BJ (cell line): ENCODE measurements around the gene METTL5. TPM values are rescaled to one million over a fixed set of nuclear protein-coding genes. Genes with fewer than 3 reads are reported as not detected.
"Not testable (repeated sequence)": the region's sequence is repeated elsewhere in the genome, so short reads cannot be mapped to it uniquely, and the experiment has no call there.

Experiments
- CTCF ChIA-PET: fragments of 350-600 bp; formaldehyde crosslinking; extraction: SDS; loops from one replicate; lab custom pipeline; 2021; ENCODE audit warnings: antibody characterized with exemption, inconsistent platforms; lab: Yijun Ruan, JAX
- POLR2A ChIA-PET: fragments of 300-600 bp; sonication (Branson Sonifier 250); formaldehyde crosslinking; extraction: SDS; loops from one replicate; lab custom pipeline; 2021; ENCODE audit warnings: antibody characterized with exemption; lab: Charles Lee
- DNase-seq: peaks from one replicate; pipeline ENCODE4 v3.0.0-alpha.2; 2011; ENCODE audit warnings: low read depth
- H3K27me3 ChIP-seq: 2 replicates; pipeline ENCODE4 v1.6.0; 2011; ENCODE audit warnings: low read length; ENCODE audit not compliant: control insufficient read depth, insufficient read depth
- H3K36me3 ChIP-seq: 2 replicates; pipeline ENCODE4 v1.5.1; 2011; ENCODE audit warnings: low read length; ENCODE audit not compliant: control insufficient read depth, insufficient read depth
- H3K4me3 ChIP-seq: 2 replicates; pipeline ENCODE4 v1.5.1; 2011; ENCODE audit warnings: low read depth, mild to moderate bottlenecking, control low read depth, low read length
- polyA minus RNA-seq: library from RNA; depleted of rRNA, polyadenylated mRNA; stranded (reverse); fragments of >200 nt; gene quantifications from 2 replicates; pipeline ENCODE4 v1.2.3, GENCODE V29; 2011; rRNA and poly(A)+ RNA removed
- polyA plus RNA-seq: library from polyadenylated mRNA; depleted of rRNA; stranded (reverse); fragments of >200 nt; gene quantifications from 2 replicates; pipeline ENCODE4 v1.2.3, GENCODE V29; 2011; rRNA removed
- TF ChIP-seq, protein P1 (sequence below): IDR thresholded peaks from 2 replicates; pipeline ENCODE4 v1.5.1; 2011; ENCODE audit warnings: low read depth, mild to moderate bottlenecking, control low read depth, inconsistent platforms, low read length, moderate library complexity; ENCODE audit not compliant: insufficient read depth

METTL5 gene
- polyA plus RNA-seq (17.3 and 30.3 TPM in 2 replicates), polyA minus RNA-seq (9.5 and 12.7 TPM in 2 replicates)

DNA sequence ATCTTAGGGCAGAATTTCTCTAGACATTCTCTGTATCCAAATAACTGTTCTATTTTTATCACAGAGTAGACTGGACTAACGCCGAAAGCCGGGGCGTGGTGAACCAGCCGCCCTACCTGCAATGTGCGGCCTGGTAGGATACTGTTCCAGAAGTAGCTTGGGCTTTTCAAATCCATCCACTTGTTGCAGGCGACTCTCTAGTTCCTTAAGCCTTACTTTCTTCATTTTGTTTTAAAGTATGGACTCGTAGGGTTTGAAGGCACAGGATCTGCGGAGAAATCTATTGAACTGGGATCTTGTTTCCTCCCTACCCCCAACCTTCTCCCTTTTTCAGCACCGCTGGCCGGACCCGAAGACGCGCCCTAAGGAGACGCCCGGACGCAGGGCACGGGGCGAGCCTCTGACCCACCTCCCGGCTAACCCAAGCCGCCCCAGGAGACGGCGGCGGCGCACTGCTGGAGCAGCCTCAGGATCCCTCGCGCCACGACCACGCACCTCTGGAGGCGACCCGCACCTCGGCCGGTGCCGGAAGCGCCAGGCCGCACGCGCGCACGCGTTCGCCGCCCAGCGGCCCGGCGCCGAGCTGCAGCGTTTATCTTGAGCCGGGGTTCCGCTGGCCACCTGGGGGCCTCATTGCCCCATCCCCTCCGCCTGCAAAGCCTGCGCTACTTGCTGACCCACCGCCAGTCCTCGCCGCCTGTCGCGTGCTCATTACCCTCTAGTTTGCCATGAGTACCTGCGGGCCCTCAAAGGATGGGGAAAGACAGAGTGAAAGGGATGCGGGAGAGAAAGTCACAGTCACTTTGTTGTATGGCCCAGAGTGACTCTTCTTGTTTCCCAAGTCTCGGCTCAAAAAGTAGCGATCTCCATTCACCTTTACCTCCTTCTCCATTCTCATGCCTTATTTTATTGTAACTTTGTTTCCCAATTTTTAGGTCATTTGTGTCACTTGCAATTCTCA lies at the start of gene METTL5:
TSS of gene METTL5 (minus strand) at position 533 of the 961 bp plus-strand sequence. CDS start at position 225, 308 bp downstream.
- no peak for DNase-seq
- POLR2A ChIA-PET, result no interaction called here
- Histone ChIP-seq H3K36me3 (0 out of 2 replicates have a peak, but pooled peaks cover 1% of the 10 kb centered on the region), H3K4me3 (peak within 1 kb of the TSS; percentile 58), H3K27me3 (no peaks in the 10 kb centered on the region)
- CTCF ChIA-PET, result interaction anchor here (0.6 to 2.5 kb wide), 21 partner anchors 9 to 1691 kb away, joined by 3 to 14 read pairs (median 3); no protein-coding TSS in a partner anchor
- TF ChIP-seq, protein P1, sequence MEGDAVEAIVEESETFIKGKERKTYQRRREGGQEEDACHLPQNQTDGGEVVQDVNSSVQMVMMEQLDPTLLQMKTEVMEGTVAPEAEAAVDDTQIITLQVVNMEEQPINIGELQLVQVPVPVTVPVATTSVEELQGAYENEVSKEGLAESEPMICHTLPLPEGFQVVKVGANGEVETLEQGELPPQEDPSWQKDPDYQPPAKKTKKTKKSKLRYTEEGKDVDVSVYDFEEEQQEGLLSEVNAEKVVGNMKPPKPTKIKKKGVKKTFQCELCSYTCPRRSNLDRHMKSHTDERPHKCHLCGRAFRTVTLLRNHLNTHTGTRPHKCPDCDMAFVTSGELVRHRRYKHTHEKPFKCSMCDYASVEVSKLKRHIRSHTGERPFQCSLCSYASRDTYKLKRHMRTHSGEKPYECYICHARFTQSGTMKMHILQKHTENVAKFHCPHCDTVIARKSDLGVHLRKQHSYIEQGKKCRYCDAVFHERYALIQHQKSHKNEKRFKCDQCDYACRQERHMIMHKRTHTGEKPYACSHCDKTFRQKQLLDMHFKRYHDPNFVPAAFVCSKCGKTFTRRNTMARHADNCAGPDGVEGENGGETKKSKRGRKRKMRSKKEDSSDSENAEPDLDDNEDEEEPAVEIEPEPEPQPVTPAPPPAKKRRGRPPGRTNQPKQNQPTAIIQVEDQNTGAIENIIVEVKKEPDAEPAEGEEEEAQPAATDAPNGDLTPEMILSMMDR, result peak; percentile 73

DNA sequence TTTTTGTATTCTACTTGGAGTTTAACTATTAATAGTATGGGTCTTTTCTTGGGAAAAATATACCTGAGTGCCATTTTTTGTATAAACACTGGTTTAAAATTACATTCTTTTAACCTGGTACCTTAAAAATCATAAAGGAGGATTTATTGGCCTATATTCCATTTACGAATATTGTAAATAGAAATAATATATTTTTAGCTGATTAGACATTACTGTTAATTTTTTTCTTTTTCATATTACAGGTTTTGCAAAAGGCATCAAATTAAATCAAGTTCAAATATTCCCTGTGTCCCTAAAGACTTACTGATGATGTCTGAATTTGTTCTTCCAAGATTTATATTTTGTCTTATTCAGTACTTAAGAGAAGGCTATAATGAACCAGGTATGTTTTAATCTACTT lies 47.3 kb upstream of the METTL5 start:
- no peak overlapping the region for H3K4me3 ChIP-seq
- no peaks in the 10 kb centered on the region for H3K27me3 ChIP-seq
- ChIA-PET POLR2A (no interaction called here), CTCF (no interaction called here)
- no peak for DNase-seq
- TF ChIP-seq, protein P1, result no peak
- H3K36me3 ChIP-seq, result no peaks in the 10 kb centered on the region

DNA sequence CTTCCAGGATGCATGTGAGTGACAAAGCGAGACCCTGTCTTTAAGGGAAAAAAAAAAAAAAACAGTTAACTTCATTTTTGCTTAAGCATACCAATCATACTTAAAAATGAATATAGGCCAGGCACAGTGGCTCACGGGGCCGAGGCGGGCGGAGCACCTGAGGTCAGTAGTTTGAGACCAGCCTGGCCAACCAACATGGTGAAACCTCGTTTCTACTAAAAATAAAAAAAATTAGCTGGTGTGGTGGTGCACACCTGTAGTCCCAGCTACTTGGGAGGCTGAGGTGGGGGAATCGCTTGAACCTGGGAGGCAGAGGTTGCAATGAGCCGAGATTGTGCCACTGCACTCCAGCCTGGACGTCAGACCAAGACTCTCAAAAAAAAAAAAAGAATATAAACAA lies 46.7 kb upstream of the METTL5 start:
- CTCF ChIA-PET, result not testable (repeated sequence)

DNA sequence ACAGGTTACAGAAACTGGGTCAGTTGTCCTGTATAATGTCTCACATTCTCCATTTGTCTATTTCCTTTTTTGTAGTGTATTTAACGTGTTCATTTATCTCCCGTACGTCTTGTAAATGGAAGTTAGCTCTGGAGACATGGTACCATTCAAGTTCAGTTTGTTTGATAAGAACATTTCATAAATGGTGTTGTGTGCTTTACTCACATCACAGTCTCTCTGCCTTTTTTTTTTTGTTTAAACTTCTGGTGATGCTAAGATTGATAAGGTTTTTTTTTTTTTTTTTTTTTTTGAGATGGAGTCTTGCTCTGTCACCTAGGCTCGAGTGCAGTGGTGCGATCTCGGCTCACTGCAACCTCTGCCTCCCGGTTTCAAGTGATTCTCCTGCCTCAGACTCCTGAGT lies 44.2 kb upstream of the METTL5 start:
- no peaks in the 10 kb centered on the region for H3K27me3 ChIP-seq
- no peak for DNase-seq
- TF ChIP-seq, protein P1, result no peak
- CTCF ChIA-PET, result no interaction called here
- H3K36me3 ChIP-seq, result no peaks in the 10 kb centered on the region
- H3K4me3 ChIP-seq, result no peak overlapping the region
- POLR2A ChIA-PET, result no interaction called here

More for the DNA sequence above, 46.7 kb upstream of the METTL5 start:
- DNase-seq, H3K27me3 ChIP-seq, POLR2A ChIA-PET, H3K4me3 ChIP-seq, H3K36me3 ChIP-seq: not testable (repeated sequence)

DNA sequence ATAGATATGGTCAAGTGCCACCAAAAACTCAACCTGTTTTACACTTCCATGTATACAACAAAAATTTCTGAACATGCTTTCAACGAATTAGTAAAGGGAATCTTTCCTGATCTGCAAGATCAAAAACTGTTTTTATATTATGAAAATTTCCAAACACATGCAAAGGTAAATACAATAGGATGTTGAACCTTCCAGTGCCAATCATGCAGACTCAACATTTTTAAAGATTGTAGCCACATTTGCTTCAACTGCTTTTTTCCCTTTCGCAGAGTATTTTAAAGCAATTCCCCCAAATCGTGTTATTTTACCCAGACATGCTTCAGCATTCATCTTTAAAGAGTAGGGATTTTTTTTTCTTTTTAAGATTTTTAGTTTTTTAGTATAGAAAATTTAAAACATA lies 42.9 kb upstream of the METTL5 start:
- DNase-seq, result no peak
- Histone ChIP-seq H3K36me3 (no peaks in the 10 kb centered on the region), H3K4me3 (no peak overlapping the region), H3K27me3 (no peaks in the 10 kb centered on the region)
- POLR2A ChIA-PET, result no interaction called here
- CTCF ChIA-PET, result no interaction called here
- TF ChIP-seq, protein P1, result no peak

DNA sequence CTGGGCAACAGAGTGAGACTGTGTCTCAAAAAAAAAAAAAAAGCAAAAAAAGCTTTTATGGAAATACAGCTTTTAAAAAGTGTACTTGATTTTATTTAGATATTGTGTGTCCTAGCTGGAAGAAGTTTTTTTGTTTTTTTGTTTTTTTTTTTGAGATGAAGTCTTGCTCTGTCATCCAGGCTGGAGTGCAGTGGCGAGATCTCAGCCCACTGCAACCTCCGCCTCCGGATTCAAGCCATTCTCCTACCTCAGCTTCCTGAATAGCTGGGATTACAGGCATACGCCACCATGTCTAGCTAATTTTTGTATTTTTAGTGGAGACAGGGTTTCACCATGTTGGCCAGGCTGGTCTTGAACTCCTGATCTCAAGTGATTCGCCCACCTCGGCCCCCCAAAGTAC lies 41.5 kb upstream of the METTL5 start:
- H3K4me3 ChIP-seq, H3K36me3 ChIP-seq, H3K27me3 ChIP-seq, POLR2A ChIA-PET, DNase-seq: not testable (repeated sequence)
- CTCF ChIA-PET, result interaction anchor here (1.1 kb wide), 1 partner anchor 9 kb away, joined by 3 read pairs; no protein-coding TSS in a partner anchor
